ENCODE results near the gene SBF2. TPM values are rescaled to one million over a fixed set of nuclear protein-coding genes. Genes with fewer than 3 reads are reported as not detected.

Gene SBF2
- total and polyA plus RNA-seq, 10 donors = 3.6 to 70.9 (median 57.1) TPM

DNA sequence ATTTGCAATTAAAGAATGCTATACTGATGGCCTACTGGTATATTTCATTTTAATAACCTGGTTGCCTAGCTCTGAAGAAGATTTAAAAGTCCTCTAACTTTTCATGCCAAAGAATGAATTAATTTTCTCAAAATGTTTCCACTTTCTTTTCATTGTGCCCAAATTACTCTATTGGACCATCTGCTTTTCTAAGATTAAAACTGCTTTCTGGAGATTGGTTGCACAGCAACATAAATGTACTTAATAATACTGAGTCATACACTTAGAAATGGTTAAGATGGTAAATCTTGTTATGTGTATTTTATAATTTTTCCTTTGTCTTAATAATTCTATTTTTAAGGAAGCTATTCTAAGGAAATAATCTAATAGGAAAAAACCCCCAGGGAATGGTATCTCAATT lies 479.9 kb downstream of the SBF2 start:
- TF ChIP-seq POLR2AphosphoS5 (IDR thresholded peaks at IDR 0.05) (no peak), POLR2A (IDR thresholded peaks at IDR 0.05) (no peak)
- TF ChIP-seq, protein P1, sequence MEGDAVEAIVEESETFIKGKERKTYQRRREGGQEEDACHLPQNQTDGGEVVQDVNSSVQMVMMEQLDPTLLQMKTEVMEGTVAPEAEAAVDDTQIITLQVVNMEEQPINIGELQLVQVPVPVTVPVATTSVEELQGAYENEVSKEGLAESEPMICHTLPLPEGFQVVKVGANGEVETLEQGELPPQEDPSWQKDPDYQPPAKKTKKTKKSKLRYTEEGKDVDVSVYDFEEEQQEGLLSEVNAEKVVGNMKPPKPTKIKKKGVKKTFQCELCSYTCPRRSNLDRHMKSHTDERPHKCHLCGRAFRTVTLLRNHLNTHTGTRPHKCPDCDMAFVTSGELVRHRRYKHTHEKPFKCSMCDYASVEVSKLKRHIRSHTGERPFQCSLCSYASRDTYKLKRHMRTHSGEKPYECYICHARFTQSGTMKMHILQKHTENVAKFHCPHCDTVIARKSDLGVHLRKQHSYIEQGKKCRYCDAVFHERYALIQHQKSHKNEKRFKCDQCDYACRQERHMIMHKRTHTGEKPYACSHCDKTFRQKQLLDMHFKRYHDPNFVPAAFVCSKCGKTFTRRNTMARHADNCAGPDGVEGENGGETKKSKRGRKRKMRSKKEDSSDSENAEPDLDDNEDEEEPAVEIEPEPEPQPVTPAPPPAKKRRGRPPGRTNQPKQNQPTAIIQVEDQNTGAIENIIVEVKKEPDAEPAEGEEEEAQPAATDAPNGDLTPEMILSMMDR (IDR thresholded peaks at IDR 0.05 in 8 of 11, conservative IDR thresholded peaks at IDR 0.05 in 3 of 11) = no peak
- Histone ChIP-seq H3K27ac (no peak overlapping the region), H3K27me3 (replicated peaks in 1 of 7) (no peaks in the 10 kb centered on the region), H3K4me1 (no peaks in the 10 kb centered on the region), H3K9me3 (no peaks in the 10 kb centered on the region), H3K4me3 (no peak overlapping the region), H3K36me3 (peaks cover 0 to 67% (median 9%) of the 10 kb centered on the region in 6 donors)
- no peak for DNase-seq
- intact Hi-C loops (cut with DNase I; ENCODE audit: low total_unique reads) = no loop called here

DNA sequence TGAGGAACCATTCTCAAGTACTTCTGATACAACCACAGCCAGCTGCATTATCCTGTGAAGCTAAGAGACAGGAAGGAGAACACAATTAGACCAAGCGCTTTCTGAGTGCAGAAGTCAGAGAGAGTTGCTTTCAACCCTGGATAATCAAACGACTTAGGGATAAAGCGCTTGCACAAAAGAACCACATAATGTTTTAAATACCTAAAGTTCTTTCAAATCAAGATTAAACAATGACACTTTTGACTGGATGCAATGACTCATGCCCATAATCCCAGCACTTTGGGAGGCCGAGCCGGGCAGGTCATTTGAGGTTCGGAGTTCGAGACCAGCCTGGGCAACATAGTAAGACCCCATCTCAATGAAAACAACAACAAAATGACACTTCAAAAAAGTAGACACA lies 485.1 kb downstream of the SBF2 start:
- H3K27me3 ChIP-seq (replicated peaks in 1 of 7) = no peaks in the 10 kb centered on the region
- H3K4me1 ChIP-seq = no peaks in the 10 kb centered on the region
- no peak for TF ChIP-seq POLR2A (IDR thresholded peaks at IDR 0.05)
- TF ChIP-seq POLR2AphosphoS5 (IDR thresholded peaks at IDR 0.05) = no peak
- TF ChIP-seq, protein P1 (IDR thresholded peaks at IDR 0.05 in 8 of 11, conservative IDR thresholded peaks at IDR 0.05 in 3 of 11) = no peak
- no peak overlapping the region for H3K27ac ChIP-seq
- 87 to 92% (median 91%) methylated on average over 7 of the region's 7 CpGs for WGBS, 5 donors
- intact Hi-C loops (cut with DNase I; ENCODE audit: low total_unique reads) = no loop called here
- no peak overlapping the region for H3K4me3 ChIP-seq
- peaks cover 2 to 93% (median 28%) of the 10 kb centered on the region in 6 donors for H3K36me3 ChIP-seq
- no peaks in the 10 kb centered on the region for H3K9me3 ChIP-seq
- no peak for DNase-seq

- no peaks in the 10 kb centered on the region for H3K9me3 ChIP-seq
- WGBS, 5 donors = 95 to 100% (median 98%) methylated on average over 4 of the region's 4 CpGs
- no peak for TF ChIP-seq POLR2AphosphoS5 (IDR thresholded peaks at IDR 0.05)
- TF ChIP-seq POLR2A (IDR thresholded peaks at IDR 0.05) = no peak
- peaks cover 2 to 77% (median 28%) of the 10 kb centered on the region in 6 donors for H3K36me3 ChIP-seq
- no peak overlapping the region for H3K4me3 ChIP-seq
- H3K27me3 ChIP-seq (replicated peaks in 1 of 7) = no peaks in the 10 kb centered on the region
- no peak overlapping the region for H3K27ac ChIP-seq
- intact Hi-C loops (cut with DNase I; ENCODE audit: low total_unique reads) = no loop called here
- no peaks in the 10 kb centered on the region for H3K4me1 ChIP-seq
- no peak for DNase-seq
Observed at GRCh38 chr11:9806946-9807687, 486.9 kb downstream of the SBF2 start.

DNA sequence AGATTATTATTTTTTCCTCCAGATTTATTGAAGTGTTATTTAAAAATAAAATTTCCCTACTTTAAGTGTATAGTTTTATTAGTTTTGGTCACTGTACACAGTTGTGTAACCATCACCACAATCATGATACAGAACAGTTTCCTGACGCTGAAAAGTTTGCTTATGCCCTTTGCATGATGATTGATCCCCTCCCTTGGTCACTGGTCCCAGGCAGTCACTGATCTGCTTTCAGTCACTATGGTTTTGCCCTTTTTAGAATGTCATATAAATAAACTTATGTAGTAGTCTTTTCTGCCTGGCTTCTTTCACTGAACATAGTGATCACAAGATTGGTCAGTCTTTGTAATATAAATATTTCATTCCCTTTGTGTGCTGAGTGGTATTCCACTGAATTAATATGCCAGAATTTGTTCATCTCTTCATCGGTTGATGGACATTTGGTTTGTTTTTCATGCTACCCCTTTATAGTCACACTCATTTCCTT lies 489.6 kb downstream of the SBF2 start:
- TF ChIP-seq POLR2A (IDR thresholded peaks at IDR 0.05) (no peak), POLR2AphosphoS5 (IDR thresholded peaks at IDR 0.05) (no peak)
- TF ChIP-seq, protein P1 (IDR thresholded peaks at IDR 0.05 in 8 of 11, conservative IDR thresholded peaks at IDR 0.05 in 3 of 11) = no peak
- 78 to 98% (median 91%) methylated on average over 2 of the region's 2 CpGs for WGBS, 5 donors
- Histone ChIP-seq H3K27ac (no peak overlapping the region), H3K4me3 (no peak overlapping the region), H3K4me1 (no peaks in the 10 kb centered on the region), H3K9me3 (no peaks in the 10 kb centered on the region), H3K36me3 (peaks cover 2 to 51% (median 23%) of the 10 kb centered on the region in 6 donors), H3K27me3 (replicated peaks in 1 of 7) (no peaks in the 10 kb centered on the region)
- intact Hi-C loops (cut with DNase I; ENCODE audit: low total_unique reads) = no loop called here
- no peak for DNase-seq

Measured in spleen (tissue), 11 donors.